ENCODE measurements around the gene MICOS13.
A peak's percentile ranks its signal among the peaks of the same experiment; 100 is the strongest.

Gene MICOS13

DNA sequence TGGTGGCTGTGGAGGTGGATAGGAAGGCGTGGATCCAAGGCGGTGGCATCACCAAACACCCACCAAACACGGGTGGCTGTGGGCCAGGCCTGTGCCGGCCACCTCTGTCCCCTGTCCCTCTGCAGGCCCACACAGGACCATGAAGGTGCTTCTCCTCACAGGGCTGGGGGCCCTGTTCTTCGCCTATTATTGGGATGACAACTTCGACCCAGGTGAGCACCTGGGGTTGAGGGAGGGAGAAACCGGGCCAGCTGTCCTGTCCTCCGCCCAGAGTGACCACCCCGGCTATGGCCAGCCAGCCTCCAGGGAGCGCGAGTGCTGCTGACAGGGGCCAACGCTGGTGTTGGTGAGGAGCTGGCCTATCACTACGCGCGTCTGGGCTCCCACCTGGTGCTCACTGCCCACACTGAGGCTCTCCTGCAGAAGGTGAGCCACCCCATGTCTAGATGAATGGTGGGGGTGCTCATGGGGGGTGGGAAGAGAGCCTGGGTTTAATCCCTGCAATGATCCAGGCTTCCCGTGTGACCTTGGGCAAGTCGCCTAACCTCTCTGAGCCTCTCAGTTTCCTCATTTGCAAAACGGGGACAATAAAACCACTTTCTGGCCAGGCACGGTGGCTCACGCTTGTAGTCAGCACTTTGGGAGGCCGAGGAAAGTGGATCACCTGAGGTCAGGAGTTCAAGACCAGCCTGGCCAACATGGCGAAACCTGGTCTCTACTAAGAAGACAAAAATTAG, 4.5 kb upstream of the MICOS13 start:
- TF ChIP-seq, protein P1, sequence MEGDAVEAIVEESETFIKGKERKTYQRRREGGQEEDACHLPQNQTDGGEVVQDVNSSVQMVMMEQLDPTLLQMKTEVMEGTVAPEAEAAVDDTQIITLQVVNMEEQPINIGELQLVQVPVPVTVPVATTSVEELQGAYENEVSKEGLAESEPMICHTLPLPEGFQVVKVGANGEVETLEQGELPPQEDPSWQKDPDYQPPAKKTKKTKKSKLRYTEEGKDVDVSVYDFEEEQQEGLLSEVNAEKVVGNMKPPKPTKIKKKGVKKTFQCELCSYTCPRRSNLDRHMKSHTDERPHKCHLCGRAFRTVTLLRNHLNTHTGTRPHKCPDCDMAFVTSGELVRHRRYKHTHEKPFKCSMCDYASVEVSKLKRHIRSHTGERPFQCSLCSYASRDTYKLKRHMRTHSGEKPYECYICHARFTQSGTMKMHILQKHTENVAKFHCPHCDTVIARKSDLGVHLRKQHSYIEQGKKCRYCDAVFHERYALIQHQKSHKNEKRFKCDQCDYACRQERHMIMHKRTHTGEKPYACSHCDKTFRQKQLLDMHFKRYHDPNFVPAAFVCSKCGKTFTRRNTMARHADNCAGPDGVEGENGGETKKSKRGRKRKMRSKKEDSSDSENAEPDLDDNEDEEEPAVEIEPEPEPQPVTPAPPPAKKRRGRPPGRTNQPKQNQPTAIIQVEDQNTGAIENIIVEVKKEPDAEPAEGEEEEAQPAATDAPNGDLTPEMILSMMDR (IDR thresholded peaks at IDR 0.05), result no peak
- Histone ChIP-seq H3K4me3 (no peak overlapping the region), H3K27ac (no peak overlapping the region)
- peak; percentile 76 for DNase-seq (ENCODE audit: low spot score)

DNA sequence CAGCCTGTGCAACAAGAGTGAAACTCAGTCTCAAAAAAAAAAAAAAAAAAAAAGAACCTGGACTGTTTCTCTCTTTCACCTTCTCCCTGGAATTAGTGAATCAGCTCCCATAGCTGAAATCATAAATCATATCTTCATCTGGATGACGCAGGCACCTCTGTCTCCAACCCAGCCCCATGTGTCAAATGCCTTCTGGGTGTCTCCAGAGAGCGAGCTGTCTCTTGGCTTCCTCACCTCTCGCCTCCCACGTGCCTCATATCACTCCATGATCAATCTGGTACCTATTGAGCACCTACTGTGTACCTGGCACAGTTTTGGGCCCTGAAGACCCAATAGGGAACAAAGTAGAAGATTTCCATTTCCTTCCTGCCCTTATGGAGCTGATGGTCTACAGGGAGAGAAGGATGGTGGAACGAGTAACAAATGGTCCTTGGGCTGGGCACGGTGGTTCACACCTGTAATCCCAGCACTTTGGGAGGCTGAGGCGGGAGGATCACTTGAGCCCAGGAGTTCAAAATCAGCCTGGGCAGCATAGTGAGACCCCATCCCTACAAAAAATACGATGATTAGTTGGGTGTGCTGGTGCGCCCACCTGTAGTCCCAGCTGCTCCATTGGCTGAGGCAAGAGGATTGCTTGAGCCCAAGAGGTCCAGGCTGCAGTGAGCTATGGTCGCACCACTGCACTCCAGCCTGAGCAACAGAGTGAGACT, 3.0 kb upstream of the MICOS13 start:
- peak; percentile 64 for DNase-seq (ENCODE audit: low spot score)
- TF ChIP-seq, protein P1 (IDR thresholded peaks at IDR 0.05), result no peak
- H3K4me3 ChIP-seq, result no peak overlapping the region
- no peak overlapping the region for H3K27ac ChIP-seq

DNA sequence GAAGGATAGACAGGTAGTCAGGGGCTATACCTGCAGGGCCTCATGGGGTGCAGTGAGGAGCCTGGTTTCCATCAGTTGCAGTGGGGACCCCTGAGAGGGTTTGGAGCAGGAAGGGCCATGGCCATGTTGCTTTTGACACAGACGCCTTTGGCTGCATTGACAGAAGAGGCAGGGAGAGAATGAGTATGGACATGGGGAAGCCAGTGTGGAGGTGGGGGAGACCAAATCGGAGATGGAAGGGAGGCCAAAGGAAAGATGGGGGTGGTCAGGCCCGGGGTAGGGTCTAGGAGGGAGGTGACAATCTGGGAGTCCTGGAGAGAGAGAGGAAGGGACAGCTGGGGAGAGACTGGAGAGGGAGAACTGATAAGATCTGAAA, 1.8 kb upstream of the MICOS13 start:
- Histone ChIP-seq H3K4me3 (no peak overlapping the region), H3K27ac (no peak overlapping the region)
- TF ChIP-seq, protein P1 (IDR thresholded peaks at IDR 0.05), result no peak
- DNase-seq (ENCODE audit: low spot score), result peak; percentile 69

DNA sequence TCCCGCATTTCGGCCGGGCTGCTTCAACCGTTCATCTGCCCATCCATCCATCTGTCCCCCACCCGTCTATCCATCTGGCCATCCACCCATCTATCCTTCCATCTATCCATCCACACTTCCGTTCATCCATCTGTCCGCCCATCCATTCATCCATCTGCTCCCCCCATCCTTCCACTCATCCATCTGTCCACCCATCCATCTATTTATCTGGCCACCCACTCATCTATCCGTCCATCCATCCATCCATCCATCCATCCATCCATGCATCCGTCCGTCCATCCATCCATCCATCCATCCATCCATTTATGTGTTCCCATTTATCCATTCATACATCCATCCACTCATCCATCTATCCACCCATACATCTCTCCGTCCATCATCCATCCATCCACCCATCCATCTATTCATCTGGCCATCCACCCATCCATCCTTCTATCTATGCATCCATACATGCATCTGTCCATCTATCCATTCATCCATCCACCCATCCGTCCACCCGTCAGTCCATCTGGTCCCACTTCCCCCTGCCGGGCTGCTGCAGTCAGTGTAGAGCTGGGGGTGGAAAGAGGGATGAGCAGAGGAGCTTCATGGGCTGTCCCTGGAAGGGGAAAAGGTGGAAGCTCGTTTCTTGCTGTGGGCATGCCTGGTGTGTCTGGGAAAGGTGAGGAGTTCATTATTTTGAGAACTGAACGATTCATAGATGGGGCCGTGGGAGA, 1.2 kb upstream of the MICOS13 start:
- Histone ChIP-seq H3K4me3 (peak overlapping the region; percentile 93), H3K27ac (peak overlapping the region in 1 of 2 donors; percentile 94)
- DNase-seq (ENCODE audit: low spot score), result peak; percentile 72
- TF ChIP-seq, protein P1 (IDR thresholded peaks at IDR 0.05), result no peak

DNA sequence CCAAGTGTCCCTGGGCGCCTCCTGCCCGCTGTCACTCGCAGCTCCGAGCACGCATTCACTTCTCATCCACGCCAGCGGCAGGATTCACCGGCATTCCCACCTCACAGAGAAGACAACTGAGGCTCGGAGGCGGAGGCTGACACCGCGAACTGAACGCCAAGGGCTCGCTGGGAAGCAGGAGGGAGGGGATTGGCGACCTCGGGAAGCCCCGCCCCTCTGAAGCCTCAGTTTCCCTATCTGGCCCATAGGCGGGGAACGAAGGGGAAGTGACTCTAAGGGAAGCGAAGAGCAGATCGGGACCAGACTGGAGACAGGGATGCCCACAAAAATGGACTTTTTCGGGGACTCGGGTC, 256 bp downstream of the MICOS13 start:
- no peak for DNase-seq (ENCODE audit: low spot score)
- TF ChIP-seq, protein P1 (IDR thresholded peaks at IDR 0.05), result no peak
- Histone ChIP-seq H3K27ac (peak overlapping the region; percentile 89 to 94), H3K4me3 (peak overlapping the region; percentile 93)

DNA sequence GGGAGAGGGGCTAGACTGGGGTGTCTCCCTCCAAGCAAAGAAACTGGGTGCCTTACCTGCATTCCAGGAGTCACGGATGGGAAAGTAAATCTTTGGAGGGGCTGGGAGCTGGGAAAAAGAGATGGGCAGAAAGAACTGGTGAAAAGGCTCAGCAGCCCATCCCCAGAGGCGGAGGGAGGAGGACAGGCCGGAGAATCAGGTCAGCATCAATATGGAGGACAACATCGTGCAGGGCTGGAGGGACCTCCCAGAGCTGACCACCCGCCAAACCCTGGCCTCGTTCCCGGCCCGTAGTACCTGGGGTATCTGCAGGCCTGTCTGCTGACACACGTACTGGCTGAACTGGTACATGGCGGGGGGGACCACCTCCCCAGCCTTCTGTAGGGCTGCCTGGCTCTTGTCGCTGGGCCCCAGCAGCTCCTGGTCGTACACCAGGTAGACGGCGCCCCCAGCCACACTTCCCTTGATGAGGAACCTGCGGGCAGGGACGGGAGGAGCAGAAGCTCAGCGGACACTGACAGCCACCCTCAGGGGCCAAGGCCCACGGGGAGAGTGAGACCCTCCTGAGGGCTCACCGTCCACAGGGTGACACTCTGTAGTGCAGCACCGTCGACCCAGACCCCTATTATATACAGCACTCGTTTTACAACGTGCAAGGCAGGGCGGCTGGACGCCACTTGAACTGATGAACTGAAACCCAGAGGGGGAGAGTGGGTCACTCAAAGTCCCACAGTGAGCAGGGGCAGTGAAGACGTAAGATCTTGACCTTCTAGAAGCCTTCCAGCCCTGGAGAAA, 830 bp downstream of the MICOS13 start:
- Histone ChIP-seq H3K27ac (peak overlapping the region; percentile 89 to 94), H3K4me3 (peak overlapping the region; percentile 93)
- TF ChIP-seq, protein P1 (IDR thresholded peaks at IDR 0.05), result no peak
- no peak for DNase-seq (ENCODE audit: low spot score)
